HepG2 (cell line): Measurements from ENCODE around the gene PC. TPM values are rescaled to one million over a fixed set of nuclear protein-coding genes. Genes with fewer than 3 reads are reported as not detected.

Experiments used
- DNMT3B ChIP-seq: conservative IDR thresholded peaks from 2 replicates; pipeline ENCODE4 v1.6.1; 2016; ENCODE audit warnings: missing biosample characterization, control low read depth
- E2F1 ChIP-seq: sonication (generic); formaldehyde crosslinking; IDR thresholded peaks from 2 replicates; pipeline ENCODE4 v1.5.0; 2020; ENCODE audit warnings: missing genetic modification reagents
- EZH2 ChIP-seq: conservative IDR thresholded peaks from 2 replicates; pipeline ENCODE4 v1.6.1; 2012; ENCODE audit warnings: mild to moderate bottlenecking, low read depth, low read length, moderate library complexity
- HNRNPLL ChIP-seq: fragments of 200-400 bp; formaldehyde crosslinking; IDR thresholded peaks from 2 replicates; pipeline ENCODE4 v1.6.1; 2017; ENCODE audit warnings: mild to moderate bottlenecking, low read depth, low read length; ENCODE audit not compliant: poor library complexity, severe bottlenecking
- NFAT5 ChIP-seq: sonication (generic); formaldehyde crosslinking; IDR thresholded peaks from 2 replicates; pipeline ENCODE4 v1.4.0; 2020; ENCODE audit warnings: missing genetic modification reagents
- RBFOX2 ChIP-seq: fragments of 200-400 bp; formaldehyde crosslinking; IDR thresholded peaks from 2 replicates; pipeline ENCODE4 v1.6.1; 2017; ENCODE audit warnings: low read depth, mild to moderate bottlenecking, low read length
- RORA ChIP-seq: sonication (generic); formaldehyde crosslinking; IDR thresholded peaks from 2 replicates; pipeline ENCODE4 v1.5.0; 2020; ENCODE audit warnings: mild to moderate bottlenecking, missing genetic modification reagents, moderate library complexity
- SCMH1 ChIP-seq: sonication (generic); formaldehyde crosslinking; IDR thresholded peaks from 2 replicates; pipeline ENCODE4 v1.9.0; 2021; ENCODE audit warnings: missing genetic modification reagents, mild to moderate bottlenecking, borderline replicate concordance
- ZBTB21 ChIP-seq: sonication (generic); formaldehyde crosslinking; IDR thresholded peaks from 2 replicates; pipeline ENCODE4 v1.4.0; 2020; ENCODE audit warnings: missing genetic modification reagents
- ZFP41 ChIP-seq: sonication (generic); formaldehyde crosslinking; IDR thresholded peaks from 2 replicates; pipeline ENCODE4 v1.4.0; 2020; ENCODE audit warnings: mild to moderate bottlenecking, missing genetic modification reagents, borderline replicate concordance
- ZIK1 ChIP-seq: sonication (generic); formaldehyde crosslinking; IDR thresholded peaks from 2 replicates; pipeline ENCODE4 v1.5.0; 2020; ENCODE audit warnings: mild to moderate bottlenecking, low read depth, missing genetic modification reagents, borderline replicate concordance
- ZNF143 ChIP-seq: sonication (generic); formaldehyde crosslinking; IDR thresholded peaks from 2 replicates; pipeline ENCODE4 v1.4.0; 2020; ENCODE audit warnings: missing genetic modification reagents
- ZNF234 ChIP-seq: sonication (generic); formaldehyde crosslinking; conservative IDR thresholded peaks from 2 replicates; pipeline ENCODE4 v1.5.1; 2020; ENCODE audit warnings: mild to moderate bottlenecking, missing genetic modification reagents
- ZNF383 ChIP-seq: sonication (generic); formaldehyde crosslinking; IDR thresholded peaks from 2 replicates; pipeline ENCODE4 v1.4.0; 2020; ENCODE audit warnings: missing genetic modification reagents, mild to moderate bottlenecking, borderline replicate concordance
- ZNF572 ChIP-seq: sonication (generic); formaldehyde crosslinking; IDR thresholded peaks from 2 replicates; pipeline ENCODE4 v1.5.1; 2020; ENCODE audit warnings: mild to moderate bottlenecking, missing genetic modification reagents
- ZNF777 ChIP-seq: sonication (generic); formaldehyde crosslinking; IDR thresholded peaks from 2 replicates; pipeline ENCODE4 v1.4.0; 2020; ENCODE audit warnings: missing genetic modification reagents
- polyA plus RNA-seq, 8 experiments: library from polyadenylated mRNA; depleted of rRNA in 3 of 8; stranded (reverse) in 7 of 8; unstranded in 1 of 8; fragments of >200 nt; fragmentation: Illumina TruSeq in 4 of 8; extraction: Trizol in 4 of 8; gene quantifications; 2 replicates each; pipeline versions ENCODE4 v1.2.1 to v1.2.3, GENCODE V29; 2011 to 2016; ENCODE audit warnings: low read depth in 4 of 8, missing spikeins in 1 of 8, mixed read lengths in 1 of 8; ENCODE audit not compliant: insufficient read depth in 1 of 8
- total RNA-seq, 5 experiments: library from RNA; depleted of rRNA; stranded (reverse); fragments of >200 nt; fragmentation: Illumina TruSeq; extraction: Trizol; gene quantifications; 2 replicates each; pipeline ENCODE4 v1.2.3, GENCODE V29; 2016; ENCODE audit warnings: low read depth in 1 of 5
- TF ChIP-seq, protein P1 (sequence below): sonication (generic); formaldehyde crosslinking; IDR thresholded peaks from 2 replicates; pipeline ENCODE4 v1.4.0; 2020; ENCODE audit warnings: missing genetic modification reagents, mild to moderate bottlenecking, borderline replicate concordance
- TF ChIP-seq, protein P2 (sequence below): sonication (generic); formaldehyde crosslinking; IDR thresholded peaks from 2 replicates; pipeline ENCODE4 v1.4.0; 2020; ENCODE audit warnings: missing genetic modification reagents

PC gene
- total and polyA plus RNA-seq, 2 of the 13 experiments (the other 11 are each of a cell fraction or from before 2014, with no cell fraction given), result 29.0 to 39.0 TPM

DNA sequence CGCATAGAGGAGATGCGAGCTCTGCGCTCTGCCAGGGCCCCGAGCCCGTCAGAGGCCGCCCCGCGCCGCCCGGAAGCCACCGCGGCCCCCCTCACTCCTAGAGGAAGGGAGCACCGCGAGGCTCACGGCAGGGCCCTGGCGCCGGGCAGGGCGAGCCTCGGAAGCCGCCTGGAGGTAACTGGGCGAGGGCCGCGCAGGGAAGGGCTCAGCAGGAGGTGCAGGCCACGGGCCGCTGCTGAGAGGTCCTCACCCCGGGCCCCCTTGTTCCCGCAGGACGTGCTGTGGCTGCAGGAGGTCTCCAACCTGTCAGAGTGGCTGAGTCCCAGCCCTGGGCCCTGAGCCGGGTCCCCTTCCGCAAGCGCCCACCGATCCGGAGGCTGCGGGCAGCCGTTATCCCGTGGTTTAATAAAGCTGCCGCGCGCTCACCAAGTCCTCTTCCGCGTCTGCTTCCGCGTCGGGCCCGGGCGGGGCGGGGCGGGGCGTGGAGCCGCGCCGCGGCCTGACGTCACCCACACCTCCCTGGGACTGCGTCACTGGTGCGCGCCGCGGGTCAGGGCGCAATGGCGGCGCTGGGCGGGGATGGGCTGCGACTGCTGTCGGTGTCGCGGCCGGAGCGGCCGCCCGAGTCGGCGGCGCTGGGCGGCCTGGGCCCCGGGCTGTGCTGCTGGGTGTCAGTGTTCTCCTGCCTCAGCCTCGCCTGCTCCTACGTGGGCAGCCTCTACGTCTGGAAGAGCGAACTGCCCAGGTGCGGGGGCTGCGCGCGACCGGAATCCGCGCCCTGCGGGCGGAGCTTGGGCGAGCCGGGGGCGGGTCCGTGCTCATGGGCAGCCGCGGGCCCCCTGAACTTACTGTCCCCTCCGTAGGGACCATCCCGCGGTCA, 115.0 kb downstream of the PC start, which contains the start of gene RCE1 (continued):
- TF ChIP-seq NFAT5 (CRISPR knock-in tag) (no peak; the same call in 1 of the 2 replicates), ZNF572 (no peak), EZH2 (no peak), RORA (CRISPR knock-in tag) (no peak), ZIK1 (CRISPR knock-in tag) (peak; percentile 60), DNMT3B (CRISPR knock-in tag) (no peak), HNRNPLL (no peak), ZNF143 (CRISPR knock-in tag) (no peak), ZBTB21 (CRISPR knock-in tag) (peak; percentile 51; the same call in 1 of the 2 replicates), ZNF777 (CRISPR knock-in tag) (no peak), RBFOX2 (peak; percentile 96), ZNF383 (CRISPR knock-in tag) (no peak), E2F1 (CRISPR knock-in tag) (0 out of 2 replicates have a peak, but pooled peaks have one; percentile 21), SCMH1 (CRISPR knock-in tag) (no peak), ZFP41 (CRISPR knock-in tag) (0 out of 2 replicates have a peak, but pooled peaks have one; percentile 65), ZNF234 (CRISPR knock-in tag) (0 out of 2 replicates have a peak, but pooled peaks have one; percentile 9)
- TF ChIP-seq, protein P1, sequence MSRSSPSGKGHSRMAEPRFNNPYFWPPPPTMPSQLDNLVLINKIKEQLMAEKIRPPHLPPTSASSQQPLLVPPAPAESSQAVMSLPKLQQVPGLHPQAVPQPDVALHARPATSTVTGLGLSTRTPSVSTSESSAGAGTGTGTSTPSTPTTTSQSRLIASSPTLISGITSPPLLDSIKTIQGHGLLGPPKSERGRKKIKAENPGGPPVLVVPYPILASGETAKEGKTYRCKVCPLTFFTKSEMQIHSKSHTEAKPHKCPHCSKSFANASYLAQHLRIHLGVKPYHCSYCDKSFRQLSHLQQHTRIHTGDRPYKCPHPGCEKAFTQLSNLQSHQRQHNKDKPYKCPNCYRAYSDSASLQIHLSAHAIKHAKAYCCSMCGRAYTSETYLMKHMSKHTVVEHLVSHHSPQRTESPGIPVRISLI (CRISPR knock-in tag), result no peak
- TF ChIP-seq, protein P2, sequence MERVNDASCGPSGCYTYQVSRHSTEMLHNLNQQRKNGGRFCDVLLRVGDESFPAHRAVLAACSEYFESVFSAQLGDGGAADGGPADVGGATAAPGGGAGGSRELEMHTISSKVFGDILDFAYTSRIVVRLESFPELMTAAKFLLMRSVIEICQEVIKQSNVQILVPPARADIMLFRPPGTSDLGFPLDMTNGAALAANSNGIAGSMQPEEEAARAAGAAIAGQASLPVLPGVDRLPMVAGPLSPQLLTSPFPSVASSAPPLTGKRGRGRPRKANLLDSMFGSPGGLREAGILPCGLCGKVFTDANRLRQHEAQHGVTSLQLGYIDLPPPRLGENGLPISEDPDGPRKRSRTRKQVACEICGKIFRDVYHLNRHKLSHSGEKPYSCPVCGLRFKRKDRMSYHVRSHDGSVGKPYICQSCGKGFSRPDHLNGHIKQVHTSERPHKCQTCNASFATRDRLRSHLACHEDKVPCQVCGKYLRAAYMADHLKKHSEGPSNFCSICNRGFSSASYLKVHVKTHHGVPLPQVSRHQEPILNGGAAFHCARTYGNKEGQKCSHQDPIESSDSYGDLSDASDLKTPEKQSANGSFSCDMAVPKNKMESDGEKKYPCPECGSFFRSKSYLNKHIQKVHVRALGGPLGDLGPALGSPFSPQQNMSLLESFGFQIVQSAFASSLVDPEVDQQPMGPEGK (CRISPR knock-in tag), result peak; percentile 17
